GM18526 (cell line): ENCODE results near the gene PDE4B.

ENCODE experiments used
- POLR2A ChIP-seq: IDR thresholded peaks from 3 replicates; pipeline ENCODE4 v1.6.1; 2011; ENCODE audit not compliant: insufficient read length; ENCODE audit errors: extremely low read depth

The PDE4B gene

GRCh38 chr1:66147226-66147835 is 354.6 kb downstream of the PDE4B start:
- no peak for TF ChIP-seq POLR2A

GRCh38 chr1:66152034-66152433 is 359.3 kb downstream of the PDE4B start:
- TF ChIP-seq POLR2A: no peak

GRCh38 chr1:66154394-66154793 is 361.7 kb downstream of the PDE4B start:
- no peak for TF ChIP-seq POLR2A

- TF ChIP-seq POLR2A: no peak
These were observed 363.4 kb downstream of the PDE4B start for GRCh38 chr1:66156144-66156543.

GRCh38 chr1:66159800-66160199 is 367.1 kb downstream of the PDE4B start:
- TF ChIP-seq POLR2A: no peak

- no peak for TF ChIP-seq POLR2A
These were observed 368.0 kb downstream of the PDE4B start for GRCh38 chr1:66160719-66161118.

- no peak for TF ChIP-seq POLR2A
These were observed 374.1 kb downstream of the PDE4B start for GRCh38 chr1:66166753-66167152.

GRCh38 chr1:66167267-66167666 is 374.6 kb downstream of the PDE4B start:
- no peak for TF ChIP-seq POLR2A

GRCh38 chr1:66168467-66168887 is 375.8 kb downstream of the PDE4B start:
- TF ChIP-seq POLR2A: no peak

GRCh38 chr1:66168948-66169671 is 376.4 kb downstream of the PDE4B start:
- no peak for TF ChIP-seq POLR2A

GRCh38 chr1:66172272-66172671 is 379.6 kb downstream of the PDE4B start:
- TF ChIP-seq POLR2A: no peak

GRCh38 chr1:66175098-66175497 is 382.4 kb downstream of the PDE4B start:
- TF ChIP-seq POLR2A: no peak

- TF ChIP-seq POLR2A: no peak
These were observed 382.9 kb downstream of the PDE4B start for GRCh38 chr1:66175581-66175980.

GRCh38 chr1:66176012-66176715 is 383.5 kb downstream of the PDE4B start:
- no peak for TF ChIP-seq POLR2A

- no peak for TF ChIP-seq POLR2A
These were observed 384.1 kb downstream of the PDE4B start for GRCh38 chr1:66176832-66177231.

- no peak for TF ChIP-seq POLR2A
These were observed 384.8 kb downstream of the PDE4B start for GRCh38 chr1:66177510-66177909.
